ENCODE measurements around the gene CFAP299.

CFAP299 gene

GRCh38 chr4:80911458-80911857, 575.9 kb downstream of the CFAP299 start:
- no peaks in the 10 kb centered on the region for H3K4me1 ChIP-seq (ENCODE audit: control insufficient read depth in 1 of 2, insufficient read depth in 1 of 2, low read depth in 1 of 2, low read length in 1 of 2)
- no peaks in the 10 kb centered on the region for H3K36me3 ChIP-seq
- no peak overlapping the region for H3K27ac ChIP-seq
- no peaks in the 10 kb centered on the region for H3K27me3 ChIP-seq
- no peak for TF ChIP-seq CTCF (IDR thresholded peaks at IDR 0.05)
- H3K9me3 ChIP-seq: peaks cover 5% of the 10 kb centered on the region
- H3K4me3 ChIP-seq (ENCODE audit: low read depth in 1 of 2, low read length in 1 of 2): no peak overlapping the region

- Histone ChIP-seq H3K4me3 (ENCODE audit: low read depth in 1 of 2, low read length in 1 of 2) (no peak overlapping the region), H3K27ac (no peak overlapping the region)
Observed at GRCh38 chr4:80912350-80912749, 576.8 kb downstream of the CFAP299 start.

DNA sequence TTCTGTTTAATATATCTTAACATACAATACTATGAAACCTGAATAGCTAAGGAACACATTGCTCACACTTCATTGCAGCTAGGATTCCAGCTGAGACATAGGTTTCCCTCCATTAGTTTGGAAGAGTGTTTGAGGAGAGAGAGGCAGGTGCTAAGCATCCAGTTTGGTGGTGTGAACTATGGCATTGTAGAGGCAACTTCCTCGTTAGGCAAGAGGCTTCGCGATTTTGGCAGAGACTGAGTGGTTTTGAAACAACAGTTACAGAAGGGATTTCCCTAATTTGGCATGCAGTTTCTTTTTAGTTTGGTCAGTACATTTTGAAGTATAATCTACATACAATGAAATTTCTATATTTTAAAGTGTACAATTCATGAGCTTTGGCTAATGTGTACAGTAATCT, 577.9 kb downstream of the CFAP299 start:
- Histone ChIP-seq H3K36me3 (no peaks in the 10 kb centered on the region), H3K9me3 (peaks cover 5% of the 10 kb centered on the region), H3K27ac (no peak overlapping the region), H3K27me3 (no peaks in the 10 kb centered on the region), H3K4me1 (ENCODE audit: control insufficient read depth in 1 of 2, insufficient read depth in 1 of 2, low read depth in 1 of 2, low read length in 1 of 2) (no peaks in the 10 kb centered on the region), H3K4me3 (ENCODE audit: low read depth in 1 of 2, low read length in 1 of 2) (no peak overlapping the region)
- no peak for TF ChIP-seq CTCF (IDR thresholded peaks at IDR 0.05)

More at GRCh38 chr4:80912350-80912749, 576.8 kb downstream of the CFAP299 start:
- Histone ChIP-seq H3K9me3 (peaks cover 5% of the 10 kb centered on the region), H3K27me3 (no peaks in the 10 kb centered on the region), H3K4me1 (ENCODE audit: control insufficient read depth in 1 of 2, insufficient read depth in 1 of 2, low read depth in 1 of 2, low read length in 1 of 2) (no peaks in the 10 kb centered on the region), H3K36me3 (no peaks in the 10 kb centered on the region)
- no peak for TF ChIP-seq CTCF (IDR thresholded peaks at IDR 0.05)

- no peaks in the 10 kb centered on the region for H3K9me3 ChIP-seq
Observed at GRCh38 chr4:80916770-80917169, 581.2 kb downstream of the CFAP299 start.

DNA sequence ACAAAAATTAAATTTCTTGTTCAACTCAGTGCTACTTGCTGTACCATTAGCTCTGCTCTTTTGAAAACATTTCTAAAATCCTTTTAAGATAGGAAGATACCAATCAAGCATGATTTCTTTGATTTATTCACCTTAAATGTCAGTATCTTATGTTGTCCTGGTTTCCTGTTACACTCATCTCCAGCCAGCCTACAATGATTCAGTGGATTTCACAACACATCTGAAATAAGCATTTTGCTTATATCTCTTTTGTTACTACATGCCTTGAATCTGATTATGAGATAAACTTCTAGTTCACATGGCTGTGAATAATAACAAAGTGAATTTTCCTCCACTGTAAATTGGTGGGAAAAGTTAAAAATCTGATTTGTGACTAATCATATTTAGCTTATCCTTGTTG, 582.5 kb downstream of the CFAP299 start:
- H3K4me3 ChIP-seq (ENCODE audit: low read depth in 1 of 2, low read length in 1 of 2): no peak overlapping the region
- H3K36me3 ChIP-seq: no peaks in the 10 kb centered on the region
- no peaks in the 10 kb centered on the region for H3K27me3 ChIP-seq
- no peak overlapping the region for H3K27ac ChIP-seq
- H3K4me1 ChIP-seq (ENCODE audit: control insufficient read depth in 1 of 2, insufficient read depth in 1 of 2, low read depth in 1 of 2, low read length in 1 of 2): no peaks in the 10 kb centered on the region
- H3K9me3 ChIP-seq: no peaks in the 10 kb centered on the region
- TF ChIP-seq CTCF (IDR thresholded peaks at IDR 0.05): no peak

More at GRCh38 chr4:80916770-80917169, 581.2 kb downstream of the CFAP299 start:
- no peaks in the 10 kb centered on the region for H3K27me3 ChIP-seq
- H3K36me3 ChIP-seq: no peaks in the 10 kb centered on the region
- H3K4me1 ChIP-seq (ENCODE audit: control insufficient read depth in 1 of 2, insufficient read depth in 1 of 2, low read depth in 1 of 2, low read length in 1 of 2): no peaks in the 10 kb centered on the region
- H3K27ac ChIP-seq: no peak overlapping the region
- H3K4me3 ChIP-seq (ENCODE audit: low read depth in 1 of 2, low read length in 1 of 2): no peak overlapping the region
- TF ChIP-seq CTCF (IDR thresholded peaks at IDR 0.05): no peak

DNA sequence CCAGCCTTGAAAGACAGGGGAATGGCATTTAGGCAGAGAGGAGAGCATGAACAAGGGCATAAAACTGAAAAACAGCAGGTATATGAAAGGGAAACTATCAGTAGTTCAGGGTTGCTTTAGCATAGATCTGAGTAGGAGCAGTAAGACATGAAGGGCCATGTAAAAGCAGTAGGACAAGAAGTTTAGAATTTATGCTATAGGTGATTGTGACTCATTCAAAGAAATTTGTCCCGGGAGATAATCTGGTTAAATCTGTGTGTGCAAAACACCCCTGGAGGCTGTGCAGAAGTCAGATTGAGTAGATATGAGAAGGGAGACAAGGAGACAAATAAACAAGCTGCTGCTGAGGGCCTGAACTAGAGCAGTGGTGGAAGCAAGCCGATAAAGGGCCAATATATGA, 585.9 kb downstream of the CFAP299 start:
- H3K36me3 ChIP-seq: no peaks in the 10 kb centered on the region
- H3K4me3 ChIP-seq (ENCODE audit: low read depth in 1 of 2, low read length in 1 of 2): no peak overlapping the region
- no peaks in the 10 kb centered on the region for H3K27me3 ChIP-seq
- TF ChIP-seq CTCF (IDR thresholded peaks at IDR 0.05): no peak
- H3K9me3 ChIP-seq: no peaks in the 10 kb centered on the region
- no peak overlapping the region for H3K27ac ChIP-seq
- no peaks in the 10 kb centered on the region for H3K4me1 ChIP-seq (ENCODE audit: control insufficient read depth in 1 of 2, insufficient read depth in 1 of 2, low read depth in 1 of 2, low read length in 1 of 2)

Data from neutrophil (primary cell).